GM12864 (cell line): ENCODE data around the gene CCBE1.

ENCODE experiments used
- DNase-seq: peaks from one replicate; pipeline ENCODE4 v3.0.0-alpha.2; 2011; ENCODE audit warnings: low read depth
- H3K4me3 ChIP-seq: 2 replicates; pipeline ENCODE4 v1.5.1; 2011; ENCODE audit warnings: mild to moderate bottlenecking, low read depth, low read length, control low read depth
- CTCF ChIP-seq: IDR thresholded peaks from 2 replicates; pipeline ENCODE4 v1.5.1; 2011; ENCODE audit warnings: low read depth, mild to moderate bottlenecking, moderate library complexity, low read length, control low read depth, inconsistent platforms; ENCODE audit errors: missing control alignments

Gene CCBE1

GRCh38 chr18:59562751-59563150 is 134.5 kb downstream of the CCBE1 start:
- no peak overlapping the region for H3K4me3 ChIP-seq
- no peak for TF ChIP-seq CTCF
- DNase-seq = no peak

GRCh38 chr18:59561612-59562011 is 135.6 kb downstream of the CCBE1 start:
- no peak for TF ChIP-seq CTCF
- no peak overlapping the region for H3K4me3 ChIP-seq
- no peak for DNase-seq

- no peak for DNase-seq
- H3K4me3 ChIP-seq = no peak overlapping the region
- TF ChIP-seq CTCF = no peak
These were observed 136.7 kb downstream of the CCBE1 start for GRCh38 chr18:59560556-59560955.

GRCh38 chr18:59559528-59559927 is 137.7 kb downstream of the CCBE1 start:
- no peak for TF ChIP-seq CTCF

GRCh38 chr18:59555995-59556659 is 141.1 kb downstream of the CCBE1 start:
- DNase-seq = no peak
- no peak for TF ChIP-seq CTCF
- H3K4me3 ChIP-seq = no peak overlapping the region

More at GRCh38 chr18:59559528-59559927, 137.7 kb downstream of the CCBE1 start:
- no peak overlapping the region for H3K4me3 ChIP-seq
- no peak for DNase-seq

GRCh38 chr18:59554796-59555335 is 142.4 kb downstream of the CCBE1 start:
- no peak for TF ChIP-seq CTCF
- no peak overlapping the region for H3K4me3 ChIP-seq
- no peak for DNase-seq
